Ascending aorta (tissue), 2 donors: Measurements from ENCODE around the gene PRR4. TPM values are rescaled to one million over a fixed set of nuclear protein-coding genes. Genes with fewer than 3 reads are reported as not detected.

Experiments
- DNase-seq, 2 donors: peaks; one replicate each; pipeline ENCODE4 v3.0.0-alpha.2; 2019; ENCODE audit warnings: low spot score in 2 of 2
- H3K27ac ChIP-seq, 2 donors: fragments of 200-600 bp; sonication (generic); one replicate each; pipeline ENCODE4 v1.5.1; 2016 to 2017; ENCODE audit warnings: mild to moderate bottlenecking in 1 of 2
- H3K27me3 ChIP-seq: fragments of 200-600 bp; sonication (generic); one replicate; pipeline ENCODE4 v1.5.1; 2017
- H3K36me3 ChIP-seq, 2 donors: fragments of 200-600 bp; sonication (generic); one replicate each; pipeline ENCODE4 v1.5.1; 2016
- H3K4me1 ChIP-seq, 2 donors: fragments of 200-600 bp; sonication (generic); one replicate each; pipeline ENCODE4 v1.5.1; 2016 to 2017; ENCODE audit warnings: mild to moderate bottlenecking in 1 of 2
- H3K4me3 ChIP-seq, 2 donors: fragments of 200-600 bp; sonication (generic); one replicate each; pipeline ENCODE4 v1.5.1; 2016 to 2017; ENCODE audit warnings: mild to moderate bottlenecking in 1 of 2
- H3K9me3 ChIP-seq, 2 donors: fragments of 200-600 bp; sonication (generic); one replicate each; pipeline ENCODE4 v1.5.1; 2016
- intact Hi-C: fragments of 100-400 bp; cut with DNase I; formaldehyde crosslinking; loops from one replicate; pipeline ENCODE4 v1.15.1; 2023
- total RNA-seq: library from RNA; depleted of rRNA; stranded (reverse); fragments of >200 nt; gene quantifications from one replicate; pipeline ENCODE4 v1.1.0, GENCODE V29; 2016
- TF ChIP-seq, protein P1 (sequence below), 3 experiments: fragments of 200-600 bp in 2 of 3; fragments of 450-650 bp in 1 of 3; sonication (generic) in 2 of 3; IDR thresholded peaks; one replicate each; pipeline ENCODE4 v1.5.1; 2016 to 2019; ENCODE audit warnings: antibody characterized with exemption in 3 of 3, mild to moderate bottlenecking in 1 of 3, moderate library complexity in 1 of 3

Gene PRR4
- total RNA-seq, 1 donor from 2014 or later: not detected

DNA sequence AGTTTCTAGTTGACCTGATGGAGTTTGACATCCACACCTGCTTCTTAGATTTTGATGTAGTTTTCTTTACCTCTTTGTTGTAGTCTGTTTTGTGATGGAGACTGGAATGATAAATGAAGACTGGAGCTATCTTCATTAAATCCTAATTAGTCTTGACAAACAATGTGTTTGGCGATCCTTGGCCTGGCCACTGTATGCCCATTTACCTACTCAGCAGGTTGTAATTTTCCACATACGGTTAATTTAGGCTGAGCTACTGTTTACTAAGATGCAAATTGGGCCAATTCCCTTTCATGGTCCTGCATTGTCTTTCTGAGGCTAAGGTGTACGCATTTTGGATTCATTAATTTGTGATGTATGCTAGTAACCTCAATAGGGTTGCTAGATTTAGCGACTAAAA is 46.7 kb downstream of the PRR4 start, which contains the start of gene TAS2R7:
Gene TAS2R7 (minus strand): TSS at position 41 of the 400 bp plus-strand sequence. CDS start 57 bp downstream, outside the sequence.
- Histone ChIP-seq H3K4me3 (no peak within 1 kb of the TSS), H3K36me3 (no peaks in the 10 kb centered on the region), H3K4me1 (no peaks in the 10 kb centered on the region), H3K9me3 (no peaks in the 10 kb centered on the region), H3K27me3 (no peaks in the 10 kb centered on the region), H3K27ac (no peak within 1 kb of the TSS)
- TF ChIP-seq, protein P1, sequence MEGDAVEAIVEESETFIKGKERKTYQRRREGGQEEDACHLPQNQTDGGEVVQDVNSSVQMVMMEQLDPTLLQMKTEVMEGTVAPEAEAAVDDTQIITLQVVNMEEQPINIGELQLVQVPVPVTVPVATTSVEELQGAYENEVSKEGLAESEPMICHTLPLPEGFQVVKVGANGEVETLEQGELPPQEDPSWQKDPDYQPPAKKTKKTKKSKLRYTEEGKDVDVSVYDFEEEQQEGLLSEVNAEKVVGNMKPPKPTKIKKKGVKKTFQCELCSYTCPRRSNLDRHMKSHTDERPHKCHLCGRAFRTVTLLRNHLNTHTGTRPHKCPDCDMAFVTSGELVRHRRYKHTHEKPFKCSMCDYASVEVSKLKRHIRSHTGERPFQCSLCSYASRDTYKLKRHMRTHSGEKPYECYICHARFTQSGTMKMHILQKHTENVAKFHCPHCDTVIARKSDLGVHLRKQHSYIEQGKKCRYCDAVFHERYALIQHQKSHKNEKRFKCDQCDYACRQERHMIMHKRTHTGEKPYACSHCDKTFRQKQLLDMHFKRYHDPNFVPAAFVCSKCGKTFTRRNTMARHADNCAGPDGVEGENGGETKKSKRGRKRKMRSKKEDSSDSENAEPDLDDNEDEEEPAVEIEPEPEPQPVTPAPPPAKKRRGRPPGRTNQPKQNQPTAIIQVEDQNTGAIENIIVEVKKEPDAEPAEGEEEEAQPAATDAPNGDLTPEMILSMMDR (IDR thresholded peaks at IDR 0.05): no peak
- intact Hi-C loops: no loop called here
- DNase-seq: no peak

DNA sequence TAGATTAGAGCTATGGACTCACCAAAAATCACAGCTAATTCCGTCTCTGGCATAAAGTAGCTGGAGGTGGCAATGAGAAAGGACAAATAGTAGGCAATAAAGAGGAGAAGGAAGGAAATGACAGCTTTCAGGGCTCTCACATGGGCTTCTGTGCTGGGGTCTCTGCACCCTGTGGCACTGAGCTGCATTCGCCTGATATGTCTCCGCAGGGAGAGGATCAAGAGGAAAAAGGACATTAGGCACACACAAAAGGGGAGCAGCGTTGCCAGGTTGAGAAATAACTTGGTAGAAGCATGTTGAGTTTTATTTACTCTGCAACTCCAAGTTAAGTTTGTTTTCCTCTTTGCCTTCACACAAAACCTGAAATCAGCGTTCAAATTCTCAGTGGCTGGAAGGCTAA is 47.5 kb downstream of the PRR4 start:
- H3K4me3 ChIP-seq: no peak overlapping the region
- no peaks in the 10 kb centered on the region for H3K36me3 ChIP-seq
- H3K9me3 ChIP-seq: no peaks in the 10 kb centered on the region
- no peak for DNase-seq
- no peak overlapping the region for H3K27ac ChIP-seq
- H3K4me1 ChIP-seq: no peaks in the 10 kb centered on the region
- intact Hi-C loops: no loop called here
- TF ChIP-seq, protein P1 (IDR thresholded peaks at IDR 0.05): no peak
- H3K27me3 ChIP-seq: no peaks in the 10 kb centered on the region

Other genes with a start within 250 kb of the PRR4 start
- gene MAGOHB, start 235.9 kb downstream of the PRR4 start, total RNA-seq: 5.4 TPM
- gene STYK1, start 175.4 kb downstream of the PRR4 start, total RNA-seq: 0.21 TPM
- 326 TPM for gene YBX3, start 126.2 kb downstream of the PRR4 start, total RNA-seq
- not detected for gene TAS2R7, start 46.8 kb downstream of the PRR4 start, total RNA-seq
- gene TAS2R8, start 42.2 kb downstream of the PRR4 start, total RNA-seq: not detected
- not detected for gene TAS2R9, start 39.3 kb downstream of the PRR4 start, total RNA-seq
- not detected for gene TAS2R10, start 23.1 kb downstream of the PRR4 start, total RNA-seq
- gene PRH1, start 34.8 kb upstream of the PRR4 start, total RNA-seq: not detected
- 1.4 TPM for gene TAS2R13, start 60.1 kb upstream of the PRR4 start, total RNA-seq
- gene PRH2, start 79.8 kb upstream of the PRR4 start, total RNA-seq: not detected
- not detected for gene TAS2R14, start 89.8 kb upstream of the PRR4 start, total RNA-seq
- not detected for gene TAS2R50, start 137.4 kb upstream of the PRR4 start, total RNA-seq
- gene TAS2R20, start 148.8 kb upstream of the PRR4 start, total RNA-seq: 4.7 TPM
- gene TAS2R19, start 173.1 kb upstream of the PRR4 start, total RNA-seq: not detected
- not detected for gene TAS2R31, start 181.9 kb upstream of the PRR4 start, total RNA-seq
- gene TAS2R46, start 212.8 kb upstream of the PRR4 start, total RNA-seq: 23.2 TPM
- not detected for gene TAS2R43, start 242.8 kb upstream of the PRR4 start, total RNA-seq